Stimulated activated CD4-positive, alpha-beta T cell treated with anti-CD3 and anti-CD28 coated beads, TNF-alpha, amount 100 ng/mL, for 4 hours (primary cell): Measurements from ENCODE around the gene SFN.

Source experiments
- DNase-seq, 3 experiments: peaks; one replicate each; pipeline ENCODE4 v3.0.0-alpha.2; 2020; ENCODE audit warnings: low read depth in 3 of 3

The SFN gene

DNA sequence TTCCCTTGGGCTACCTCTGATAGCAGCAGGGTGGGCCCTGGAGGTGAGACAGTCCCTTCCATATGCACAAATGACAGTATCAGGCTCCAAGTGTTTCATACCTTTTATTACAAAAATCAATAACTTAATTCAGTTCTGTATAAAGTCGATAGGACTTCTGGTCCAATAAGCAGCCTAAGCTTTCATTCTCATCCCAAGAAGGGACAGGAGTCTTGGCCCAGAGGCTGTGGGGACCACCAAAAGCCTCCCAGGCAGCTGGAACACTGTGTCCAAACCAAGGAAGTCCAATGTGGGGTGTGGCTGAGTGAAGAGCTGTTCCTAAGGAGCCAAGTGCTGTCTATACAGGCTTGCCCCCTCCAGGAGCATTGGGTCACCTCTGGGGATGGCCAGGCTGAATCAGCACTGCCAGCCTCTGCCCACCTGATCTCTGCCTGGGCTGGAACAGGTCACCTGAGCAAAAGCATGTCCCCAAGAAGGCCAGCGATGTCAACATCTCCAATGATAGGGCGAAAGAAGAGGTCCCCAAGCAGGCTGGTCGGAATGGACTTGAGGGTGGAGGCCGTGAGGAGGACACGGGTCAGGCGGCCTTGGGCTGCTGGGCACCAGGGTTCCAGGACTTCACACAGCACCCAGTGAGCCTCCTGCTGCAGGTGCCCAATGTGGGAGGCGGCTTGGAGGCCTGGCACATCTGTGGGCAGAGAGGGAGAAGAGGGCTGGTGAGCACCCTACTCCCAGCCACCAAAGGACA lies 48.6 kb downstream of the SFN start:
- DNase-seq, result no peak

DNA sequence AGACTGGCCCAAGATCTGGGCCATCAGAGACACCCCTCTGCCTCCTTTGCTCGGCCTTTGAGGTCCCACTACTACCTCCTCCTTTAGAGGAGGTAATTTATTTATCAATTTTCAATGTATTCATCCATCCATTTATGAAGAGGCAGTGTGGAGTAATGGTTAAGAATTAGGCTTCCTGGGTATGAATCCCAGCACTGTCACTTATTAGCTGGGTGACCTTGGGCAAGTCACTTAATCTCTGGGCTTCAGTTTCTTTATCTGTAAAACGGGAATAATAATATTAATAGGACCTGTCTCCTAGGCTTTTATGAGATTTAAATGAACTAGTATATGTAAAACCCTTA lies 49.2 kb downstream of the SFN start:
- no peak for DNase-seq

- DNase-seq, result no peak
These were observed 50.4 kb downstream of the SFN start for GRCh38 chr1:26913389-26913753.
